PC-3 (cell line): ENCODE data around the gene CLIC2.

Source experiments
- EZH2 ChIP-seq: fragments of 300-600 bp; sonication (generic); IDR thresholded peaks from one replicate; pipeline ENCODE4 v1.6.1; 2017; ENCODE audit warnings: antibody characterized with exemption, mild to moderate bottlenecking, low read length; ENCODE audit not compliant: unreplicated experiment
- TF ChIP-seq, protein P1 (sequence below): fragments of 300-600 bp; sonication (generic); conservative IDR thresholded peaks from 2 replicates; pipeline ENCODE4 v1.5.1; 2017; ENCODE audit warnings: antibody characterized with exemption, low read depth, mild to moderate bottlenecking, low read length

DNA sequence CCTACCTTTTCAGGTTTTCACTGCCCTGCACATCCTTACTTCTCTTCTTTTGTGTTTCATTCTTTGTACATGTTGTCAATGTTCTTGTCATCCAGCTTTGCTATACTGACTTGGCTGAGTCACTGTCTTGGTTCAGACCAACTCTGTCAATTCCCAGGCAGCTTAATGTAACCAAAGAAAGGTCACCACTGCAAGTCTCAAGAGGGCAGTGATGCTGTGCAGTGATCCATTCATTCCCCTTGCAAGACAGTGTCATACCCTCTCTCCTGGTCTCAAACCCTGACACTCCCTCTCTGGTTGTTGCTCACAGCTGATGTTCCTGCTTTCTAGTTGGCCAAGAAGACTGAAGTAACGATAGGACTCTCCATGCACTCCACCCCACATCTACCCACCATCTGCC is 87.7 kb downstream of the CLIC2 start:
- TF ChIP-seq, protein P1, sequence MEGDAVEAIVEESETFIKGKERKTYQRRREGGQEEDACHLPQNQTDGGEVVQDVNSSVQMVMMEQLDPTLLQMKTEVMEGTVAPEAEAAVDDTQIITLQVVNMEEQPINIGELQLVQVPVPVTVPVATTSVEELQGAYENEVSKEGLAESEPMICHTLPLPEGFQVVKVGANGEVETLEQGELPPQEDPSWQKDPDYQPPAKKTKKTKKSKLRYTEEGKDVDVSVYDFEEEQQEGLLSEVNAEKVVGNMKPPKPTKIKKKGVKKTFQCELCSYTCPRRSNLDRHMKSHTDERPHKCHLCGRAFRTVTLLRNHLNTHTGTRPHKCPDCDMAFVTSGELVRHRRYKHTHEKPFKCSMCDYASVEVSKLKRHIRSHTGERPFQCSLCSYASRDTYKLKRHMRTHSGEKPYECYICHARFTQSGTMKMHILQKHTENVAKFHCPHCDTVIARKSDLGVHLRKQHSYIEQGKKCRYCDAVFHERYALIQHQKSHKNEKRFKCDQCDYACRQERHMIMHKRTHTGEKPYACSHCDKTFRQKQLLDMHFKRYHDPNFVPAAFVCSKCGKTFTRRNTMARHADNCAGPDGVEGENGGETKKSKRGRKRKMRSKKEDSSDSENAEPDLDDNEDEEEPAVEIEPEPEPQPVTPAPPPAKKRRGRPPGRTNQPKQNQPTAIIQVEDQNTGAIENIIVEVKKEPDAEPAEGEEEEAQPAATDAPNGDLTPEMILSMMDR = no peak
- TF ChIP-seq EZH2 = no peak
